Aorta (tissue), 5 donors: ENCODE results near the gene WWC1. TPM values are rescaled to one million over a fixed set of nuclear protein-coding genes. Genes with fewer than 3 reads are reported as not detected.
A peak's percentile ranks its signal among the peaks of the same experiment; 100 is the strongest.

Source experiments
- ATAC-seq: fragments of 200-7000 bp; cut with Tn5 transposase; one replicate; pipeline ENCODE4 v1.9.1; 2022; ENCODE audit warnings: moderate library complexity; ENCODE audit not compliant: low FRiP score
- DNase-seq, 2 donors: peaks; one replicate each; pipeline ENCODE4 v3.0.0-alpha.2; 2020
- H3K27ac ChIP-seq, 2 donors: one replicate each; pipeline ENCODE4 v1.5.1; 2013; ENCODE audit warnings: low read length in 2 of 2, mild to moderate bottlenecking in 2 of 2, moderate library complexity in 2 of 2, control low read depth in 1 of 2, inconsistent platforms in 1 of 2, low read depth in 1 of 2
- H3K27me3 ChIP-seq, 2 donors: one replicate each; pipeline ENCODE4 v1.6.1; 2013; ENCODE audit warnings: control low read depth in 1 of 2, low read length in 1 of 2, mild to moderate bottlenecking in 1 of 2, moderate library complexity in 1 of 2; ENCODE audit not compliant: insufficient read depth in 2 of 2, control insufficient read depth in 1 of 2
- H3K36me3 ChIP-seq, 2 donors: one replicate each; pipeline ENCODE4 v1.6.1; 2013; ENCODE audit warnings: control low read depth in 1 of 2, low read length in 1 of 2, mild to moderate bottlenecking in 1 of 2; ENCODE audit not compliant: insufficient read depth in 2 of 2, control insufficient read depth in 1 of 2
- H3K4me1 ChIP-seq, 2 donors: one replicate each; pipeline ENCODE4 v1.6.1; 2013; ENCODE audit warnings: low read length in 2 of 2, control low read depth in 1 of 2, mild to moderate bottlenecking in 1 of 2, moderate library complexity in 1 of 2; ENCODE audit not compliant: insufficient read depth in 2 of 2, control insufficient read depth in 1 of 2
- H3K4me3 ChIP-seq, 2 donors: one replicate each; pipeline ENCODE4 v1.5.1; 2013; ENCODE audit warnings: low read length in 2 of 2, control low read depth in 1 of 2, mild to moderate bottlenecking in 1 of 2
- H3K9me3 ChIP-seq: one replicate; pipeline ENCODE4 v1.6.1; 2013; ENCODE audit warnings: mild to moderate bottlenecking, low read length; ENCODE audit not compliant: control insufficient read depth
- WGBS, 2 donors: extraction: QIAGEN DNeasy Blood & Tissue Kit; methylation state at CpG; one replicate each; pipeline ENCODE4 v1.1.7; 2013; 5-methylcytosine and 5-hydroxymethylcytosine counted together
- intact Hi-C, 2 donors: fragments of 100-400 bp; cut with DNase I; formaldehyde crosslinking; loops; one replicate each; pipeline versions ENCODE4 v1.14.2 to v1.15.0; 2022
- polyA plus RNA-seq, 2 donors: library from polyadenylated mRNA; stranded (reverse); fragments of 200-250 nt; gene quantifications; one replicate each; pipeline ENCODE4 v1.2.3, GENCODE V29; 2013
- total RNA-seq, 2 donors: library from RNA; stranded (reverse); fragmentation: NEBNext Ultra II Directional; extraction: Animal tissue kit (Norgen Biotek cat#: 25700); gene quantifications; one replicate each; pipeline ENCODE4 v1.2.1, GENCODE V29; 2021
- donor health status: healthy with polysubstance abuse.
- donor health status: Bipolar disorder and iron deficiency.
- donor health status: DM: no; HTN: no; CAD: no.
- donor health status: DM: no; HTN: no; CAD: no.
- donor health status: DM: yes; HTN: yes; CAD: no.

The WWC1 gene
- total and polyA plus RNA-seq, 4 donors: 0.36 to 9.1 (median 0.42) TPM

DNA sequence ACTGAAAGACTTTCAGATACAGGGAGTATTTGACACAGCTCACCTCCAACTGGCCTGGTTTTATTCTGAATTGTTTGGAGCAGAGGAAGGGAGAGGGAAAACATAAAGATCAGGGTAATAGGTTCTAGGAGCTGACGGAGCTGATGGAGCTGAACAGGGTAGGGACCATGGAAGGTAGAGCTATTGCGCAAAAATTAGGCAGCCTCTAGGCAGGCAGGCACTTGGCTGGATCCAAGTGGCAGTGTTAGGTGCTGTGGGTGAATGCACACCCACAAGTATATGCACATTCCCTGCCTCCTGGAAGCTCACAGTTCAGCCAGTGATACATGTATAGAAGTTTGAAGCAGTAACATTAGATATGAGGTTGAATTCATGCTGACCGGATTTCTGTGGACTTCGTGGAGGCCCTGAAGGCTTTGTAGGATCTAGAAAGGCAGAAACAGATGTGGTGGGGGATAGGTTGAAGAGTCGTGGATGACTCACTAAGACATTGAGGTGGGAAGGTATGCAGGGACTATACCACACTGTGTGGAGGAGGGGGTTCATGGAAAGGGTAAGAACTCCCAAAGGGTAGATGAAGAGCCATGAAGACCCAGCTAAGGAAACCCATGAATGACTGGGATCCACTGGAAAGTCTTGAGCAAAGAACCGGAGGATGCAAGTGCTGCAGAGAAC, 50.8 kb downstream of the WWC1 start:
- no peak for ATAC-seq
- Histone ChIP-seq H3K27me3 (no peaks in the 10 kb centered on the region), H3K9me3 (peaks cover 3% of the 10 kb centered on the region), H3K36me3 (no peaks in the 10 kb centered on the region), H3K4me1 (no peaks in the 10 kb centered on the region), H3K4me3 (no peak overlapping the region), H3K27ac (no peak overlapping the region)
- DNase-seq: no peak
- WGBS, 2 donors: 80 to 89% methylated on average over 6 of the region's 6 CpGs
- intact Hi-C loops: no loop called here

DNA sequence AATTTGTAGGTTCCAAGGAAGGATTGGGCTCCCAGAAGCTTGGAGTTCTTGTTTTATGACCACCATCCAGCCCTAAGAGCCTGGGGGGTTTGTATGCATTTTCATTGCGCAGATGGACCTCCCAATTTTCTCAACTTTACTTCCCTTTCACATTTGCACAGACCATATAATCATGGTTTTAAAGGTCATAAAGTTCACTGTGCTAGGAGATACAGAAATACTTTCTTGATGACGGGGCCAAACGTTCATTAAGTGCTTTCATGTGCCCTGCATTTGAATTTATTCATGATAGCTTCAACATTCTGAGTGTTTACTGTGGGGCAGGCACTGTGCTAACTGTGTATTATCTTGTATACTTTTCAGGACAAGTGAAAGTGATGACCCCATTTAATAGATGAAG, 51.5 kb downstream of the WWC1 start:
- H3K4me3 ChIP-seq: no peak overlapping the region
- H3K4me1 ChIP-seq: no peaks in the 10 kb centered on the region
- H3K36me3 ChIP-seq: no peaks in the 10 kb centered on the region
- no peak for ATAC-seq
- H3K9me3 ChIP-seq: peaks cover 3% of the 10 kb centered on the region
- WGBS, 2 donors: 81 to 83% methylated on average over 3 of the region's 3 CpGs
- H3K27ac ChIP-seq: no peak overlapping the region
- H3K27me3 ChIP-seq: no peaks in the 10 kb centered on the region
- DNase-seq: no peak
- intact Hi-C loops: no loop called here

DNA sequence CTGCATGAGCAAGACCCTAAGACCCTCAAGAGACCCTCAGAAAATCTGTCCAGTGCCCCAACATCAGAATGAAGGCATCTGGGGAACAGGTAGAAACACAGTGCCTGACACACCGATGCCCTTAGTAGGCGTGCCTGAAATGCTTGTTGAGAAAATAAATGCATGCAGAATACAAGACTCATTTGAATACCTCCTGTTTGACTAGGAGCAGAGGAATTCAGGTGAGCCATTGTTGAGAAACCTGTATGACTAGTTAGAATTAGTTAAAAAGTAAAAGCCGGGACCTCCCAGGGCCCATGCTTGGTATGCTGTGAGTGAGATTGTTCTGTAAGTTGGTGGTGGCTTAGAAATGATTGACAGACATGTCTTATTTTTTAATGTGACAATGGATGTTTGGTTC, 55.0 kb downstream of the WWC1 start:
- intact Hi-C loops: no loop called here
- H3K36me3 ChIP-seq: no peaks in the 10 kb centered on the region
- ATAC-seq (no peak), DNase-seq (no peak)
- 68 to 76% methylated on average over 3 of the region's 3 CpGs for WGBS, 2 donors
- no peaks in the 10 kb centered on the region for H3K27me3 ChIP-seq
- no peaks in the 10 kb centered on the region for H3K9me3 ChIP-seq
- H3K27ac ChIP-seq: no peak overlapping the region
- H3K4me3 ChIP-seq: no peak overlapping the region
- H3K4me1 ChIP-seq: no peaks in the 10 kb centered on the region

- H3K27ac ChIP-seq: no peak overlapping the region
- no peaks in the 10 kb centered on the region for H3K4me1 ChIP-seq
- H3K9me3 ChIP-seq: no peaks in the 10 kb centered on the region
- ATAC-seq: no peak
- no peak overlapping the region for H3K4me3 ChIP-seq
- no peaks in the 10 kb centered on the region for H3K27me3 ChIP-seq
- DNase-seq: no peak
- intact Hi-C loops: no loop called here
- no peaks in the 10 kb centered on the region for H3K36me3 ChIP-seq
- WGBS, 2 donors: 79 to 80% methylated on average over 8 of the region's 8 CpGs
These were observed 56.1 kb downstream of the WWC1 start for GRCh38 chr5:168347368-168348083.

DNA sequence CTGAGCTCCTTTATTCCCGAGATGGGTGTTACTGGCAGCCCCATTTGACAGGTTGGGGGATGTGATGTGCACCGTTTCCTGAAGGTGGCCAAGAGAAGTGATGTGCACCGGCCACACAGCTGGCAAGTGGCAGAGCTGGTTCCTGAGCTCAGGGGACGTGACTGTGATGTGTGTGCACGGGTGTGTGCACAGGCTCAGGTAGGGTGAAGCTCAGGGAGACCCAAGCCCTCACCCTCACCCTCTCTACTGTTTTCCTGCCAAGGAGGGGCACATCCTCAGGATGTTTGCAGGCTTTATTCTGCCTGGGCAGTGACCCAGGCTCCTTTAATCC, 56.6 kb downstream of the WWC1 start:
- intact Hi-C loops: no loop called here
- DNase-seq (no peak), ATAC-seq (peak; percentile 26)
- Histone ChIP-seq H3K4me3 (no peak overlapping the region), H3K4me1 (no peaks in the 10 kb centered on the region), H3K9me3 (no peaks in the 10 kb centered on the region), H3K36me3 (no peaks in the 10 kb centered on the region), H3K27me3 (no peaks in the 10 kb centered on the region), H3K27ac (no peak overlapping the region)
- WGBS, 2 donors: 71 to 77% methylated on average over 5 of the region's 5 CpGs

- ATAC-seq: no peak
- WGBS, 2 donors: 79 to 87% methylated on average over 4 of the region's 4 CpGs
- peaks cover 2% of the 10 kb centered on the region for H3K9me3 ChIP-seq
These were observed 58.9 kb downstream of the WWC1 start for GRCh38 chr5:168350315-168350714.

DNA sequence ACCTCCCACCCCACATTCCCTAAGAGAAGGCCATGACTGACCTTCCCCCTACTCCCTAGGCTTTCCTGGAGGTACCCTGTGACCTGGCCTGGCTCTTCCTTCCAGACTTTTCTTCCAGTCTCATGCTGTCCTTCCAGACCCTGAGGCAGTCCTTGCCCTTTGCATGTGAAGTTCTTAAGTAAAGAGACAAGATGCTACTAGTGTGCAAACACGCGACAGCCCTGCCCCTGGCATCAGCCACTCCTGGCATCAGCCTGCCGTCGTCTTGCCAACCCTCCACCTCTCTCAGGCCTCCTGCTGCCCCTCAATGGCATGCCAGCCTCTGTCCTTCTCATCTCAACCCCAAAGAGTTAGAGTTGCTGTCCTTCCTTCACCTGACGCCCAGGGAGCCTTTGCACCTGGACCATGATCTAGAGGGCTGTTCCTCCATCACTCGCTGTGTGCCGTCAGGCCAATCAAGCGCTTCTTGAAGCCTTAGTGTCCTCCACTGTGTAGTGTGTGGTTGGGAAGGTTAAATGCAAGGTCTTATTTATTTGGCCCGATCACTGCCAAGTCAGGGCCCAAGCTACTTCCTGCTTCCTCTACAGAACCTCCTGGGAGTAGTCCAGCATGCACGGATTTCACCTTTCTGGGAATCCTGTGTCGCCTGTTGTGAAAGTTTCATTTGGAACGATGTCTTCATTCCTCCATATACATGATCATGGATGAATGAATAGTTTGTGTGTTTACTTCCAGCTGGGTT, 61.9 kb downstream of the WWC1 start:
- Histone ChIP-seq H3K4me3 (no peak overlapping the region), H3K4me1 (no peaks in the 10 kb centered on the region), H3K27me3 (no peaks in the 10 kb centered on the region), H3K27ac (no peak overlapping the region), H3K9me3 (peaks cover 2% of the 10 kb centered on the region), H3K36me3 (no peaks in the 10 kb centered on the region)
- 80 to 81% methylated on average over 12 of the region's 12 CpGs for WGBS, 2 donors
- DNase-seq (no peak), ATAC-seq (no peak)
- intact Hi-C loops: no loop called here

More at GRCh38 chr5:168350315-168350714, 58.9 kb downstream of the WWC1 start:
- Histone ChIP-seq H3K4me1 (no peaks in the 10 kb centered on the region), H3K36me3 (no peaks in the 10 kb centered on the region), H3K27me3 (no peaks in the 10 kb centered on the region), H3K4me3 (no peak overlapping the region), H3K27ac (no peak overlapping the region)
- intact Hi-C loops: no loop called here
- DNase-seq: no peak

DNA sequence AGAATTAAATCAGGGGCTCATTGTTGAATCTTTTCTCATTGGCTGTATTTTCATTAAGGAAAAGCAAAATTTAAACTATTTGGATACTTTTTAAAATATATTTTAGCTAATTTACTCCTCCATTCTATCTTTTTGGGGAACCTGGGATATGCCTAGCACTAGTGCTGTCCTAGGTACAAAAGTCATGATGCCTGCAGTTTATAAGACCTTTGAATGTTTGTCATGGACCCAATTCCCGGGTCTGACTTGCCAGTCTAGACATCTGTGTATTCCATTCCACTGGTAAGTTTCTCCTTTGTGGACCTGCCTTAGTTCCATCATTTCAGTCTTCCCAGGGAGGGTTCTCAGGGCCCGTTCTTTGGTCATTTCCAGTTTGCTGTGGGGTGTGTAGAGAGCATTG, 63.0 kb downstream of the WWC1 start:
- ATAC-seq (no peak), DNase-seq (no peak)
- WGBS, 2 donors: 78 to 80% methylated on average over 2 of the region's 2 CpGs
- no peak overlapping the region for H3K27ac ChIP-seq
- H3K27me3 ChIP-seq: no peaks in the 10 kb centered on the region
- intact Hi-C loops: no loop called here
- H3K9me3 ChIP-seq: peaks cover 2% of the 10 kb centered on the region
- H3K36me3 ChIP-seq: no peaks in the 10 kb centered on the region
- H3K4me1 ChIP-seq: no peaks in the 10 kb centered on the region
- H3K4me3 ChIP-seq: no peak overlapping the region

DNA sequence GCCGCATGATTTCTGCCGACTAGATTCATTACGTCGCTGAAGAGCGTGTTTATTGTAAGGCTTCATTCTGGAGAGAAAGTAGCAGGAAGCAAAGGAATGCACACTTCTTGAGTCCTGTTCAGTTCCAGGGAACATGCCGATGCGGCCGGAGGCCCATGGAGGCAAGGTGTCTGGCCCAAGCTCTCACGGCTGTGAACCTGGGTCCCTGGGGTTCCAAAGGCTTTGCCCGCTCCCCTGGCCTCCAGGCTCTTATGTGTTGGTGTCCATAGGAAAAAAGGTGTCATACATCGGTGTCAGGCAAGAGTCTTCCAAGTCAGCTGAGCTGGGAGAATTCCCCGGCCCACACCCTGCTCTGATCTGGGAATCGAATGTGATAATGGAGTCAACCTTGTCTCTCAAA, 64.7 kb downstream of the WWC1 start:
- no peak overlapping the region for H3K4me3 ChIP-seq
- ATAC-seq (no peak), DNase-seq (no peak)
- H3K9me3 ChIP-seq: peaks cover 2% of the 10 kb centered on the region
- intact Hi-C loops: no loop called here
- H3K27ac ChIP-seq: no peak overlapping the region
- WGBS, 2 donors: 78 to 84% methylated on average over 13 of the region's 13 CpGs
- no peaks in the 10 kb centered on the region for H3K36me3 ChIP-seq
- H3K27me3 ChIP-seq: no peaks in the 10 kb centered on the region
- H3K4me1 ChIP-seq: no peaks in the 10 kb centered on the region
